ENCODE measurements around the gene NOP53.
"Not testable (repeated sequence)": the region's sequence is repeated elsewhere in the genome, so short reads cannot be mapped to it uniquely, and the experiment has no call there.

NOP53 gene

DNA sequence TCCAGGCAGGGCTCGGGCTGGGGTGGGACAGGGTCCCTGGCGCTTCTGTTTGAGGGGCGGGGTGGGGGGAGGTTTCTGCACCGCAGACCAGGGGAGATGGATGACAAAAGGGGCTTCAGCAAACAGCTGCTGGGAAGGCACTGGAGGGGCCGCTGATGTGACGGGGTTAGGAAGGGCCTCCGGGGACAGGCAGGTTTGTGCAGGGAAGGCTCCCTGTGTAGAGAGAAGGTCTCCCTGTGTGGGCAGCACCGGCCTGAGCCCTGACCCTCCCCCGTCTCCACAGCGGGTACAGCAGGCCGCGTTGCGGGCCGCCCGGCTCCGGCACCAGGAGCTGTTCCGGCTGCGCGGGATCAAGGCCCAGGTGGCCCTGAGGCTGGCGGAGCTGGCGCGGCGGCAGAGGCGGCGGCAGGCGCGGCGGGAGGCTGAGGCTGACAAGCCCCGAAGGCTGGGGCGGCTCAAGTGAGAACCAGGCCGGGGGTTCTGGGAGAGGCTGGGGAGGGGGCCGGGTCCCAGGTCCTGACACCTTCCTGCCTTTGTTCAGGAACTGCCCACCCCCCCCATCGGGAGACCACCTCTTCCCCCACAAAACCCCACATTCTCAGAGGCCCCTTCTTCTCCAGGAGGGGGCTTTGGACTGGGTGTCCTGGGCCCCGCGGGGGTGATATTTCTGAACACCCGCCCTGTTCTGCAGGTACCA is 9.9 kb downstream of the NOP53 start:
- H3K9me3 ChIP-seq (ENCODE audit: control insufficient read depth, insufficient read depth, low read length), result no peaks in the 10 kb centered on the region
- H3K4me1 ChIP-seq (ENCODE audit: insufficient read depth, low read length), result no peaks in the 10 kb centered on the region
- no peak overlapping the region for H3K9ac ChIP-seq (ENCODE audit: low read depth, low read length)
- peaks cover 24% of the 10 kb centered on the region for H3K36me3 ChIP-seq (ENCODE audit: insufficient read depth, low read length)

DNA sequence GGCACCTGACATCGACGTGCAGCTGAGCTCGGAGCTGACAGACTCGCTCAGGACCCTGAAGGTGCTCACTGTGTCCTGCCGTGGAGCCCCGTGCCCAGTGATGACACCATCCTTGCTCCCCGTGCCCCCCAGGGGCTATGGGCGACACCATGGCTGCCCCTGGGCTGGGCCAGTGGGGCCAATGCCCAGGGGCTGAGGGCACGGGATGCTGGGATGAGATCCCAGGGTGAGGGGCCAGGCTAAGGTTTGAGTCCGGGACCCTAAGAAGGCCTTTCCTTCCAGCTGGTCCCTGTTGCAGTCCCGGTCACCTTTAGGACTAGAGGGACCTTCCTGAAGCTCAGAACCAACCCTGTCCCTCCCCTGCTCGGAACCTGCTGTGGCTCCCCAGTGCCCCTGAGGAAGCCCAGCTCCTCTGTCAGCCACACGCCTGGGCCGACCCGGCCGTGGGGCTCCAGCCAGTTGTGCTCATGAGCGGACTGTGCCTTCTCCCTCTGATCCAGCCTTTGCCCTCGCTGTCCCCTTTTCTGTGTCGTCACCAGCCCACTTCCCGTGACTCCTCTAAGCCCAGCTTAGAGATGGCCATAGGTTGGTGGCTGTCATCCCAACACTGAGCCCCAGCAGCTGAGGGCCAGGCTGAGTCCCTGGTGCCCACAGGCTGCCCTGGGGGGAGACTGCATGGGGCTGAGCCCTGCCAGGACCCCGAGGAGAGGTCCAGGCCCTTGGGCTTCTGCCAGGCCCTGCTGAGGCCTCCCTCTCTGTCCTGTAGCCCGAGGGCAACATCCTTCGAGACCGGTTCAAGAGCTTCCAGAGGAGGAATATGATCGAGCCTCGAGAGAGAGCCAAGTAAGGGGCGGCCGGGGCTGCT is 10.6 kb downstream of the NOP53 start:
- H3K9me3 ChIP-seq (ENCODE audit: control insufficient read depth, insufficient read depth, low read length), result no peaks in the 10 kb centered on the region
- H3K4me1 ChIP-seq (ENCODE audit: insufficient read depth, low read length), result no peaks in the 10 kb centered on the region
- H3K36me3 ChIP-seq (ENCODE audit: insufficient read depth, low read length), result peaks cover 20% of the 10 kb centered on the region; the same call in 1 of the 2 replicates
- no peak overlapping the region for H3K9ac ChIP-seq (ENCODE audit: low read depth, low read length)

DNA sequence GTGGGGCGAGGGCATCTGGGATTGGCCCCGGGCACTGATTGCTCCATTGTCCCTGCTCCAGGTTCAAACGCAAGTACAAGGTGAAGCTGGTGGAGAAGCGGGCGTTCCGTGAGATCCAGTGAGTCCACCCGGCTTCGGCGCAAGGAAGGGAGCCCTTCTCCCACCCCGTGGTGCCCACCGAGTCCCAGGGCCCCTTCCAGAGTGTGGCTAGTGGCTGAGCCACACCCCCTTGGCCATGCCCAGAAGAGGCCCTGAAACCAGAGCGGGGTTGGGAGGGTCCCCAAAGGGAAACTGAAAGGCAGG is 11.2 kb downstream of the NOP53 start:
- H3K9me3 ChIP-seq (ENCODE audit: control insufficient read depth, insufficient read depth, low read length), result no peaks in the 10 kb centered on the region
- no peak overlapping the region for H3K9ac ChIP-seq (ENCODE audit: low read depth, low read length)
- H3K36me3 ChIP-seq (ENCODE audit: insufficient read depth, low read length), result peaks cover 14% of the 10 kb centered on the region; the same call in 1 of the 2 replicates
- no peaks in the 10 kb centered on the region for H3K4me1 ChIP-seq (ENCODE audit: insufficient read depth, low read length)

DNA sequence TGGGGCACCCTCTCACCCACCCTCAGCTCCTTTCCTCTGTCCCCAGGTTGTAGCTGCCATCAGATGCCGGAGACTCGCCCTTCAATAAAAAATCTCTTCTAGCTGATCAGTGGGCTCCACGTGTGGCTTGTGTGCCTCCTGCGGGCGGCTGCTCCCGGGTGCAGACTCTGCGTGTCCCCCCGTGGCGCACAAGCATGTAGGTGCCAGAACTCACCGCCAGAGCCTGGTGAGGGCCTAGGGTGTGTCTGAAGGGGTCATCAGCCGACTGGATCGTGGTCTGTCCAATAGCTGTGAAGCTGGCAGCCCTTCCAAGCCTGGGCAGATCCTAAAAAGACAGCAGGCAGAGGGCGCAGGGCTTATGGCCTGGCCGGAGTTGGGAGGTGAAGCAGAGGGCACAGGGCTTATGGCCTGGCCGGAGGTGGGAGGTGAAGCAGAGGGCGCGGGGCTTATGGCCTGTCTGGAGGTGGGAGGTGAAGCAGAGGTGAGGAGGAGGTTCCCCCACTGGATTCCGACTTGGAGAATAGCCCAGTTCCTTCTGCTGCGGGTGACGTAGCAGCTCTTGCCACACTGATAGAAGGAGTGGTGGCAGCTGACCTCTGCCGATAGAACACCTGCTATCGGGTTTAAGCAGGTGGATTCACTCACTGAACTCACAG is 11.7 kb downstream of the NOP53 start:
- H3K9me3 ChIP-seq (ENCODE audit: control insufficient read depth, insufficient read depth, low read length), result no peaks in the 10 kb centered on the region
- H3K4me1 ChIP-seq (ENCODE audit: insufficient read depth, low read length), result no peaks in the 10 kb centered on the region
- H3K36me3 ChIP-seq (ENCODE audit: insufficient read depth, low read length), result peaks cover 14% of the 10 kb centered on the region; the same call in 1 of the 2 replicates
- no peak overlapping the region for H3K9ac ChIP-seq (ENCODE audit: low read depth, low read length)

GRCh38 chr19:47757617-47758442 is 12.5 kb downstream of the NOP53 start:
- no peaks in the 10 kb centered on the region for H3K4me1 ChIP-seq (ENCODE audit: insufficient read depth, low read length)
- peaks cover 14% of the 10 kb centered on the region; the same call in 1 of the 2 replicates for H3K36me3 ChIP-seq (ENCODE audit: insufficient read depth, low read length)
- H3K9ac ChIP-seq (ENCODE audit: low read depth, low read length), result no peak overlapping the region
- no peaks in the 10 kb centered on the region for H3K9me3 ChIP-seq (ENCODE audit: control insufficient read depth, insufficient read depth, low read length)

DNA sequence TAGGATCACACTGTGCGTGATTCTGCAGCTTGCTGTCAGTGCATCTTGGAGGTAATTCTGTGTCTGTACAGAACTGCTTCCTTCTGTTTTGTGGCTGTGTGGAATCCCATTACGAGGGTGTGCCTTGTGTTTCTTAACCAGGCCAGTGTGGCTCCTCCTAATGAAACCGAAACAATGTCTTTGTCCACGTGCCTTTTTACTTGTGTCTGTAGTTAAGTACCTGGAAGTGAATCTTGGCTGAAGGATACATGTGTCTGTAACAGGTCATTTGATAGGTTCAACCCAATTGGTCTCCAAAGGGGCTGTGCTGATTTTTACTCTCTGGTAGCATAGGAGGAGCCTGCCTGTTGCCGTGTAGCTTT is 13.1 kb downstream of the NOP53 start:
- Histone ChIP-seq H3K4me1 (ENCODE audit: insufficient read depth, low read length) (no peaks in the 10 kb centered on the region), H3K9me3 (ENCODE audit: control insufficient read depth, insufficient read depth, low read length) (no peaks in the 10 kb centered on the region), H3K36me3 (ENCODE audit: insufficient read depth, low read length) (peaks cover 12% of the 10 kb centered on the region; the same call in 1 of the 2 replicates), H3K9ac (ENCODE audit: low read depth, low read length) (no peak overlapping the region)

DNA sequence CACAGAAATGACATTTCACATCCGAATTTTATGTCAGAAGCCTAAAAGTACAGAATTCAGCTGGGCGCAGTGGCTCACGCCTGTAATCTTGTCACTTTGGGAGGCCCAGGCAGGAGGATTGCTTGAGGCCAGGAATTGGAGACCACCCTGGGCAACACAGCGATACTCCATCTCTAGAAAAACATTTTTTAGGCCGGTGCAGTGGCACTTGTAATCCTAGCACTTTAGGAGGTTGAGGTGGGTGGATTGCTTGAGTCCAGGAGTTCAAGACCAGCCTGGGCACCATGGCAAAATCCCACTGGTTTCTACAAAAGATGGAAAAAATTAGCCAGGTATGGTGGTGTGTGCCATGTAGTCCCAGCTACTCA is 15.3 kb downstream of the NOP53 start:
- H3K9ac ChIP-seq (ENCODE audit: low read depth, low read length), result no peak overlapping the region
- H3K9me3 ChIP-seq (ENCODE audit: control insufficient read depth, insufficient read depth, low read length), result no peaks in the 10 kb centered on the region
- H3K36me3 ChIP-seq (ENCODE audit: insufficient read depth, low read length), result peaks cover 7% of the 10 kb centered on the region; the same call in 1 of the 2 replicates
- no peaks in the 10 kb centered on the region for H3K4me1 ChIP-seq (ENCODE audit: insufficient read depth, low read length)

DNA sequence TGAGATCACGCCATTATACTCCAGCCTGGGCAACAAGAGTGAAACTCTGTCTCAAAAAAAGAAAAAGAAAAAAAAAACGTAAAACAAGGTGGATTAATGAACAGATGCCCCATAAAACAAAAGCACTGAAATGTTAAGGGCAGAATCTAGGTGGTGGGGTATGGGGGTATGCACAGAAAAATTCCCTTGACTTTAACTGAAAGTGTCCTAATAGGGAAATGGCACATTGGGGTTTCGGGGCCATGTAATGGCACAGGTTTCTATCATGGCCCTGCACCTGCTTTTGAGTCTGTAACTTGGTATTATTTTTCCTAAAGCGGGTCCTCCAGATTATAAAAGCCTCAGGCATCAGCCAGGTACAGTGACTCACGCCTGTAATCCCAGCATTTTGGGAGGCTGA is 16.2 kb downstream of the NOP53 start:
- Histone ChIP-seq H3K9me3 (ENCODE audit: control insufficient read depth, insufficient read depth, low read length) (no peaks in the 10 kb centered on the region), H3K36me3 (ENCODE audit: insufficient read depth, low read length) (peaks cover 2% of the 10 kb centered on the region; the same call in 1 of the 2 replicates), H3K4me1 (ENCODE audit: insufficient read depth, low read length) (no peaks in the 10 kb centered on the region; the same call in 1 of the 2 replicates), H3K9ac (ENCODE audit: low read depth, low read length) (no peak overlapping the region)

GRCh38 chr19:47762151-47762550 is 16.8 kb downstream of the NOP53 start:
- H3K36me3 ChIP-seq (ENCODE audit: insufficient read depth, low read length), result peaks cover 2% of the 10 kb centered on the region; the same call in 1 of the 2 replicates
- no peaks in the 10 kb centered on the region for H3K9me3 ChIP-seq (ENCODE audit: control insufficient read depth, insufficient read depth, low read length)
- no peak overlapping the region for H3K9ac ChIP-seq (ENCODE audit: low read depth, low read length)
- H3K4me1 ChIP-seq (ENCODE audit: insufficient read depth, low read length), result no peaks in the 10 kb centered on the region; the same call in 1 of the 2 replicates

GRCh38 chr19:47762615-47763308 is 17.4 kb downstream of the NOP53 start:
- no peaks in the 10 kb centered on the region; the same call in 1 of the 2 replicates for H3K4me1 ChIP-seq (ENCODE audit: insufficient read depth, low read length)
- H3K9ac ChIP-seq (ENCODE audit: low read depth, low read length), result no peak overlapping the region

GRCh38 chr19:47764705-47765104 is 19.4 kb downstream of the NOP53 start:
- not testable (repeated sequence) for H3K4me1 ChIP-seq (ENCODE audit: insufficient read depth, low read length); H3K9ac ChIP-seq (ENCODE audit: low read depth, low read length); H3K36me3 ChIP-seq (ENCODE audit: insufficient read depth, low read length); H3K9me3 ChIP-seq (ENCODE audit: control insufficient read depth, insufficient read depth, low read length)

More at GRCh38 chr19:47762615-47763308, 17.4 kb downstream of the NOP53 start:
- Histone ChIP-seq H3K36me3 (ENCODE audit: insufficient read depth, low read length) (peaks cover 2% of the 10 kb centered on the region; the same call in 1 of the 2 replicates), H3K9me3 (ENCODE audit: control insufficient read depth, insufficient read depth, low read length) (no peaks in the 10 kb centered on the region)

DNA sequence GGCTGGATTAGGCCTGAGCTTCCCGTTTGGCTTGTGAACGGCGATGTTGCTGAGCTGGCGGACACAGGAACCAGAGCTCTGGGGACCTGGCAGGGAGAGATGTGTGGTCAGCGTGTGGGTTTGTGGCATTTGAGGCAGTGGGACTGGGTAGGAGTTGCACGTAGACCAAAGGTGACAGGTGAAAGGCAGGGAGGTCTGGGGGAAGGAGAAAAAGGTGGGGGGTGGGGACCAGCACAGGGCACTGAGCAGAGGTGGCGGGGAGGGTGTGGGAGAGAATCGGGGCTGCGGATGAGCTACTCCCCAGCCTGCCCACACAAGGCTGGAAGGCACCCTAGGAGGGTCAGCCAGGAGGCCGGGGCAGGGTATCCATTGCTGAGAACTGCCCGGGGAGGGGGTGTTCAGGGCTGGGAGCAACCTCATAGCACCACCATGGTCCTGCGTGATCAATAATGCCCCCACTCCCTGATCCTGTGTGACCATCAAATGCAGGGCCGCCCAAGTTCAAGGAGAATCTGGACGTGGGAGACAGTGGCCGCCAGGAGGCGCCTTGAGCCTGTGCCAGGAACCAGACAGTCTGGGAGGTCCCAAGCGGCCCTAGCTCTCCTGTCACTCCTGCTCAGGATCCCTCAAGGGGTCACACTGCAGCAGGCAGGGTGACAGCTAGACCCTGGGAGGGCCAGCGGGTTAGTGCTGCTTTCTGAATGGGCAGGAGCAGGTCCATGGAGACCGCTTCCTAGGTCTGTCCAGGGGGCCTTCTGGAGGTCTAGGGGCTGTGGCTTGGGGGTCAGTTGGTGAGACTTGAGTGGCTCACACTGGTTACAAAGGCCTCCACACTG is 20.4 kb downstream of the NOP53 start:
- H3K9ac ChIP-seq (ENCODE audit: low read depth, low read length), result no peak overlapping the region
- H3K4me1 ChIP-seq (ENCODE audit: insufficient read depth, low read length), result peaks cover 6% of the 10 kb centered on the region
- H3K36me3 ChIP-seq (ENCODE audit: insufficient read depth, low read length), result no peaks in the 10 kb centered on the region
- no peaks in the 10 kb centered on the region for H3K9me3 ChIP-seq (ENCODE audit: control insufficient read depth, insufficient read depth, low read length)

- no peak overlapping the region for H3K9ac ChIP-seq (ENCODE audit: low read depth, low read length)
Observed at GRCh38 chr19:47766359-47766620, 20.9 kb downstream of the NOP53 start.

More at GRCh38 chr19:47766359-47766620, 20.9 kb downstream of the NOP53 start:
- Histone ChIP-seq H3K9me3 (ENCODE audit: control insufficient read depth, insufficient read depth, low read length) (no peaks in the 10 kb centered on the region), H3K36me3 (ENCODE audit: insufficient read depth, low read length) (no peaks in the 10 kb centered on the region), H3K4me1 (ENCODE audit: insufficient read depth, low read length) (peaks cover 6% of the 10 kb centered on the region)

Measured in ES-I3 (cell line).